HL-60 (cell line): ENCODE data around the gene FOXI2.

Experiments
- CTCF ChIP-seq: IDR thresholded peaks from one replicate; pipeline ENCODE4 v1.5.1; 2011; ENCODE audit warnings: low read length, control low read depth, inconsistent platforms; ENCODE audit not compliant: insufficient read depth
- GABPA ChIP-seq: IDR thresholded peaks from 2 replicates; pipeline ENCODE4 v1.6.1; 2012; ENCODE audit warnings: low read depth

- TF ChIP-seq CTCF (no peak), GABPA (no peak)
Observed at GRCh38 chr10:127735723-127736221, 1.2 kb upstream of the FOXI2 start.
